Measurements from ENCODE around the gene SH3BP5.

GRCh38 chr3:15323063-15323462, 9.3 kb downstream of the SH3BP5 start:
- TF ChIP-seq EZH2 (IDR thresholded peaks at IDR 0.05; ENCODE audit: borderline replicate concordance, low read depth, low read length, poor library complexity, severe bottlenecking) (no peak), CTCF (conservative IDR thresholded peaks at IDR 0.05; ENCODE audit: low read depth, low read length) (no peak)
